Measurements from ENCODE around the gene TMEM37.

DNA sequence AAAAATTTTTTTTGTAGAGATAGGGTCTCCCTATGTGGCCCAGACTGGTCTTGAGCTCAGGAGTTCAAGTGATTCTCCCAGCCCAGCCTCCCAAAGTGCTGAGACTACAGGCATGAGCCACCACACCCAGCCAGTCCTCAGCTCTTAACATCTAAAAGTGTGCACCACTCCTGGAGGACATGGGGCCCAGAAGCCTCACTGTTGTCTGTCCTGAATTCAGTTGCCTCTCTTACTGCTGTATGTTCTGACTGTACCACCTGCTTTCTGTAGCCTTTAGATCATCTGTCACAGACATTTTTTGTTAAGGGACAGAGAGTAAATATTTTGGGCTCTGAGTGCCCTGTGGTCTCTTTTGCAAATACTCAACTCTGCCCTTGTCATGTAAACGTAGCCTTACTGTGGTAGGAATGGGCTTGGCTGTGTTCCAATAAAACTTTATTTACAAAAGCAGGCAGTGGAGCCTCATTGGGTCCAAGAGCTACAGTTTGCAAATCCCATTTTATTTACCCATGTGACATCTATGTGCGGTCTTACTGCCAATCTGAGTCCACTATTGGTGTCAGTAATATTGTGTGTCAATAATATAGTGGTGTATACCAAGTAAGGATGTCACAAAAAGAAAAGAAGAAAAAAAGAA lies 38.1 kb downstream of the TMEM37 start:
- no peak for TF ChIP-seq POLR2AphosphoS5 (IDR thresholded peaks at IDR 0.05; ENCODE audit: low read depth, low read length)
- TF ChIP-seq POLR2A (IDR thresholded peaks at IDR 0.05; ENCODE audit: low read depth, low read length) = no peak
